Cerebellar cortex (tissue), 1 donor: Measurements from ENCODE around the gene DIP2C.
"Not testable (repeated sequence)": the region's sequence is repeated elsewhere in the genome, so short reads cannot be mapped to it uniquely, and the experiment has no call there.

Source experiments
- DNase-seq: peaks from one replicate; pipeline ENCODE4 v3.0.0-alpha.2; 2015; ENCODE audit warnings: low spot score

DIP2C gene

GRCh38 chr10:323651-324293, 365.7 kb downstream of the DIP2C start:
- DNase-seq = no peak

GRCh38 chr10:323046-323445, 366.4 kb downstream of the DIP2C start:
- not testable (repeated sequence) for DNase-seq

GRCh38 chr10:320771-321170, 368.7 kb downstream of the DIP2C start:
- DNase-seq = no peak

GRCh38 chr10:317926-318325, 371.5 kb downstream of the DIP2C start:
- no peak for DNase-seq

- no peak for DNase-seq
Observed at GRCh38 chr10:317271-317769, 372.1 kb downstream of the DIP2C start.

GRCh38 chr10:316390-316789, 373.1 kb downstream of the DIP2C start:
- DNase-seq = no peak

- no peak for DNase-seq
Observed at GRCh38 chr10:314871-315270, 374.6 kb downstream of the DIP2C start.

GRCh38 chr10:314381-314780, 375.1 kb downstream of the DIP2C start:
- no peak for DNase-seq

GRCh38 chr10:311901-312665, 377.4 kb downstream of the DIP2C start:
- DNase-seq = no peak

GRCh38 chr10:310976-311639, 378.4 kb downstream of the DIP2C start:
- DNase-seq = no peak

- DNase-seq = no peak
Observed at GRCh38 chr10:310371-310770, 379.1 kb downstream of the DIP2C start.

- no peak for DNase-seq
Observed at GRCh38 chr10:308572-309085, 380.8 kb downstream of the DIP2C start.

- DNase-seq = no peak
Observed at GRCh38 chr10:308101-308500, 381.4 kb downstream of the DIP2C start.

GRCh38 chr10:307659-308058, 381.8 kb downstream of the DIP2C start:
- no peak for DNase-seq

GRCh38 chr10:306675-307185, 382.7 kb downstream of the DIP2C start:
- no peak for DNase-seq

- no peak for DNase-seq
Observed at GRCh38 chr10:306007-306674, 383.3 kb downstream of the DIP2C start.

GRCh38 chr10:305034-305433, 384.4 kb downstream of the DIP2C start:
- no peak for DNase-seq

- DNase-seq = no peak
Observed at GRCh38 chr10:301536-301935, 387.9 kb downstream of the DIP2C start.

- not testable (repeated sequence) for DNase-seq
Observed at GRCh38 chr10:300580-300979, 388.9 kb downstream of the DIP2C start.

GRCh38 chr10:299969-300368, 389.5 kb downstream of the DIP2C start:
- DNase-seq = no peak

- no peak for DNase-seq
Observed at GRCh38 chr10:299512-299911, 390.0 kb downstream of the DIP2C start.

GRCh38 chr10:298033-298432, 391.4 kb downstream of the DIP2C start:
- DNase-seq = no peak
